SK-N-SH treated with all-trans-retinoic acid at 6 μM for 48 hours (cell line): ENCODE measurements around the gene USP24.
"Not testable (repeated sequence)": the region's sequence is repeated elsewhere in the genome, so short reads cannot be mapped to it uniquely, and the experiment has no call there.

Source experiments
- CSDC2 ChIP-seq: fragments of 250-450 bp; sonication (Bioruptor Pico); IDR thresholded peaks from 2 replicates; pipeline ENCODE4 v1.5.0; 2020; ENCODE audit warnings: mild to moderate bottlenecking, moderate library complexity
- ESRRG ChIP-seq: fragments of 250-450 bp; sonication (Bioruptor Pico); IDR thresholded peaks from 2 replicates; pipeline ENCODE4 v1.6.1; 2021; ENCODE audit warnings: mild to moderate bottlenecking
- PATZ1 ChIP-seq: fragments of 250-450 bp; sonication (Bioruptor Pico); IDR thresholded peaks from 2 replicates; pipeline ENCODE4 v1.8.0; 2020; ENCODE audit warnings: mild to moderate bottlenecking, moderate library complexity, borderline replicate concordance
- PPARA ChIP-seq: fragments of 250-450 bp; sonication (Bioruptor Pico); IDR thresholded peaks from 2 replicates; pipeline ENCODE4 v1.5.0; 2020; ENCODE audit warnings: mild to moderate bottlenecking, borderline replicate concordance
- RARB ChIP-seq: fragments of 250-450 bp; sonication (Bioruptor Pico); IDR thresholded peaks from 2 replicates; pipeline ENCODE4 v1.8.0; 2021; ENCODE audit warnings: mild to moderate bottlenecking, moderate library complexity
- TCF4 ChIP-seq: fragments of 250-450 bp; sonication (Bioruptor Pico); IDR thresholded peaks from 2 replicates; pipeline ENCODE4 v1.8.0; 2021; ENCODE audit warnings: mild to moderate bottlenecking, moderate library complexity, borderline replicate concordance
- TOX ChIP-seq: fragments of 250-450 bp; sonication (Bioruptor Pico); IDR thresholded peaks from 2 replicates; pipeline ENCODE4 v1.8.0; 2021; ENCODE audit warnings: mild to moderate bottlenecking, moderate library complexity, borderline replicate concordance
- ZC3H10 ChIP-seq: fragments of 250-450 bp; sonication (Bioruptor Pico); IDR thresholded peaks from 2 replicates; pipeline ENCODE4 v1.5.1; 2021; ENCODE audit warnings: mild to moderate bottlenecking, moderate library complexity
- ZFP3 ChIP-seq: fragments of 250-450 bp; sonication (Bioruptor Pico); IDR thresholded peaks from 2 replicates; pipeline ENCODE4 v1.5.0; 2020; ENCODE audit warnings: mild to moderate bottlenecking, moderate library complexity
- ZFP30 ChIP-seq: fragments of 450-650 bp; formaldehyde crosslinking; IDR thresholded peaks from 2 replicates; pipeline ENCODE4 v1.5.0; 2022; ENCODE audit warnings: mild to moderate bottlenecking, moderate library complexity
- ZNF8 ChIP-seq: fragments of 450-650 bp; formaldehyde crosslinking; IDR thresholded peaks from 2 replicates; pipeline ENCODE4 v1.5.0; 2020; ENCODE audit warnings: mild to moderate bottlenecking, moderate library complexity

GRCh38 chr1:55191219-55191952 lies 23.8 kb downstream of the USP24 start:
- not testable (repeated sequence) for TF ChIP-seq ZNF8 (CRISPR knock-in tag); RARB (CRISPR knock-in tag); PATZ1; PPARA (CRISPR knock-in tag); CSDC2; ESRRG (CRISPR knock-in tag); TOX; TCF4; ZFP3 (CRISPR knock-in tag); ZC3H10 (CRISPR knock-in tag); ZFP30
